ENCODE measurements around the gene LTBP1.

GRCh38 chr2:33443274-33443829, 496.6 kb downstream of the LTBP1 start:
- no peak for TF ChIP-seq CTCF (IDR thresholded peaks at IDR 0.05)
- TF ChIP-seq POLR2AphosphoS5 (IDR thresholded peaks at IDR 0.05): no peak

Data from suprapubic skin (tissue), 3 donors.